HG02870 (cell line): ENCODE results near the gene GNG14.
"Not testable (repeated sequence)": the region's sequence is repeated elsewhere in the genome, so short reads cannot be mapped to it uniquely, and the experiment has no call there.

Source experiments
- ATAC-seq: cut with Tn5 transposase; IDR thresholded peaks from one replicate; pipeline ENCODE4 v1.9.1; 2021; ENCODE audit warnings: mild to moderate bottlenecking, moderate library complexity; ENCODE audit not compliant: unreplicated experiment

Gene GNG14

GRCh38 chr19:12722566-12723380, 35.0 kb downstream of the GNG14 start:
- ATAC-seq = peak; percentile 78

- ATAC-seq = no peak
Measured at GRCh38 chr19:12723381-12723640, 35.5 kb downstream of the GNG14 start.

- no peak for ATAC-seq
Measured at GRCh38 chr19:12723641-12724426, 36.0 kb downstream of the GNG14 start, which contains the start of gene TNPO2. TNPO2 (minus strand) TSS chr19:12723932; CDS start chr19:12720977, 2,955 bp downstream.

- ATAC-seq = not testable (repeated sequence)
Measured at GRCh38 chr19:12725612-12726011, 37.8 kb downstream of the GNG14 start.

GRCh38 chr19:12726988-12727316, 39.2 kb downstream of the GNG14 start:
- ATAC-seq = no peak

GRCh38 chr19:12727745-12728433, 40.1 kb downstream of the GNG14 start:
- no peak for ATAC-seq

GRCh38 chr19:12730064-12730463, 42.3 kb downstream of the GNG14 start:
- no peak for ATAC-seq

- ATAC-seq = no peak
Measured at GRCh38 chr19:12731337-12731736, 43.5 kb downstream of the GNG14 start.

GRCh38 chr19:12733369-12734214, 45.8 kb downstream of the GNG14 start:
- no peak for ATAC-seq

GRCh38 chr19:12736995-12737834, 49.4 kb downstream of the GNG14 start, which contains the start of gene GET3:
GET3 (plus strand) TSS chr19:12737497; CDS start chr19:12737506, 9 bp downstream.
- ATAC-seq = peak; percentile 82

GRCh38 chr19:12737835-12738351, 50.1 kb downstream of the GNG14 start:
- no peak for ATAC-seq
